Osteoblast (primary cell): Measurements from ENCODE around the gene HCN3. TPM values are rescaled to one million over a fixed set of nuclear protein-coding genes. Genes with fewer than 3 reads are reported as not detected.

ENCODE experiments used
- DNase-seq: peaks from one replicate; pipeline ENCODE4 v3.0.0; 2011; ENCODE audit warnings: low spot score, mixed read lengths; ENCODE audit not compliant: insufficient read length; ENCODE audit errors: missing footprints
- H2AFZ ChIP-seq: 2 replicates; pipeline ENCODE4 v1.6.0; 2011; ENCODE audit warnings: mild to moderate bottlenecking, low read length
- H3K27ac ChIP-seq: 2 replicates; pipeline ENCODE4 v1.5.1; 2011; ENCODE audit warnings: mild to moderate bottlenecking, low read depth, low read length, moderate library complexity
- H3K27me3 ChIP-seq: 2 replicates; pipeline ENCODE4 v1.6.0; 2012; ENCODE audit warnings: mild to moderate bottlenecking, control low read depth, inconsistent platforms, low read length, moderate library complexity; ENCODE audit not compliant: insufficient read depth
- H3K36me3 ChIP-seq: 2 replicates; pipeline ENCODE4 v1.5.1; 2011; ENCODE audit warnings: mild to moderate bottlenecking, low read length, control low read depth, moderate library complexity; ENCODE audit not compliant: insufficient read depth
- H3K4me1 ChIP-seq: 2 replicates; pipeline ENCODE4 v1.5.1; 2011; ENCODE audit warnings: mild to moderate bottlenecking, low read length, control low read depth, moderate library complexity; ENCODE audit not compliant: insufficient read depth
- H3K4me2 ChIP-seq: 2 replicates; pipeline ENCODE4 v1.6.0; 2011; ENCODE audit warnings: mild to moderate bottlenecking, low read length; ENCODE audit not compliant: insufficient read depth
- H3K4me3 ChIP-seq: fragments of 200-600 bp; sonication (generic); 3 replicates; pipeline ENCODE4 v1.5.1; 2012; ENCODE audit warnings: mild to moderate bottlenecking, low read length, inconsistent platforms; ENCODE audit not compliant: insufficient read depth
- H3K79me2 ChIP-seq: 2 replicates; pipeline ENCODE4 v1.6.0; 2012; ENCODE audit warnings: mild to moderate bottlenecking, low read length, control low read depth, inconsistent platforms; ENCODE audit not compliant: insufficient read depth
- H3K9me3 ChIP-seq: 2 replicates; pipeline ENCODE4 v1.5.1; 2011; ENCODE audit warnings: low read depth, low read length, control low read depth
- H4K20me1 ChIP-seq: 2 replicates; pipeline ENCODE4 v1.6.0; 2012; ENCODE audit warnings: mild to moderate bottlenecking, low read length, control low read depth; ENCODE audit not compliant: insufficient read depth
- CTCF ChIP-seq: IDR thresholded peaks from 2 replicates; pipeline ENCODE4 v1.5.1; 2011; ENCODE audit warnings: mild to moderate bottlenecking, low read depth, low read length, moderate library complexity; ENCODE audit errors: extremely low read depth
- total RNA-seq: library from RNA; depleted of rRNA; stranded (reverse); fragments of >200 nt; gene quantifications from 2 replicates; pipeline ENCODE4 v1.2.3, GENCODE V29; 2012

Gene HCN3
- total RNA-seq, 1 donor: 2.5 TPM

- DNase-seq: no peak
- Histone ChIP-seq H4K20me1 (peaks cover 3% of the 10 kb centered on the region), H3K79me2 (peaks cover 19% of the 10 kb centered on the region), H3K9me3 (no peaks in the 10 kb centered on the region), H3K27me3 (no peaks in the 10 kb centered on the region), H3K4me1 (peaks cover 30% of the 10 kb centered on the region), H2AFZ (no peak overlapping the region), H3K4me3 (peak overlapping the region; percentile 88), H3K27ac (peak overlapping the region; percentile 19), H3K36me3 (peaks cover 28% of the 10 kb centered on the region), H3K4me2 (peak overlapping the region; percentile 90)
- no peak for TF ChIP-seq CTCF
These were observed 23.5 kb upstream of the HCN3 start for GRCh38 chr1:155253797-155254196.

GRCh38 chr1:155254228-155254713 is 23.0 kb upstream of the HCN3 start:
- Histone ChIP-seq H3K9me3 (no peaks in the 10 kb centered on the region), H3K4me2 (peak overlapping the region; percentile 90), H3K36me3 (peaks cover 29% of the 10 kb centered on the region), H3K27ac (peak overlapping the region; percentile 19), H2AFZ (peak overlapping the region; percentile 59), H3K4me1 (peaks cover 30% of the 10 kb centered on the region), H3K79me2 (peaks cover 20% of the 10 kb centered on the region), H3K4me3 (peak overlapping the region; percentile 88), H4K20me1 (peaks cover 3% of the 10 kb centered on the region), H3K27me3 (no peaks in the 10 kb centered on the region)
- peak; percentile 92 for DNase-seq
- no peak for TF ChIP-seq CTCF

- Histone ChIP-seq H3K79me2 (peaks cover 24% of the 10 kb centered on the region), H3K27me3 (no peaks in the 10 kb centered on the region), H3K4me2 (peak overlapping the region; percentile 90), H3K27ac (peak overlapping the region; percentile 45), H2AFZ (peak overlapping the region; percentile 59), H3K9me3 (no peaks in the 10 kb centered on the region), H4K20me1 (peaks cover 3% of the 10 kb centered on the region), H3K4me3 (peak overlapping the region; percentile 88), H3K36me3 (peaks cover 34% of the 10 kb centered on the region), H3K4me1 (peaks cover 30% of the 10 kb centered on the region)
- DNase-seq: peak; percentile 92
- TF ChIP-seq CTCF: no peak
These were observed 22.5 kb upstream of the HCN3 start for GRCh38 chr1:155254714-155255242.

GRCh38 chr1:155255243-155256007 is 21.8 kb upstream of the HCN3 start, which contains the start of gene ENTREP3:
Gene ENTREP3, minus strand, starts transcription at chr1:155255483. Its CDS starts 606 bp downstream, at chr1:155254877.
- peak within 1 kb of the TSS; percentile 87 for H3K27ac ChIP-seq
- peak within 1 kb of the TSS; percentile 90 for H3K4me2 ChIP-seq
- peak within 1 kb of the TSS; percentile 94 for H2AFZ ChIP-seq
- no peaks in the 10 kb centered on the region for H3K27me3 ChIP-seq
- H3K36me3 ChIP-seq: peaks cover 38% of the 10 kb centered on the region
- peak within 1 kb of the TSS; percentile 88 for H3K4me3 ChIP-seq
- peak; percentile 99 for DNase-seq
- peaks cover 29% of the 10 kb centered on the region for H3K4me1 ChIP-seq
- H4K20me1 ChIP-seq: peaks cover 3% of the 10 kb centered on the region
- TF ChIP-seq CTCF: no peak
- no peaks in the 10 kb centered on the region for H3K9me3 ChIP-seq
- H3K79me2 ChIP-seq: peaks cover 29% of the 10 kb centered on the region
